ENCODE results near the gene SEPTIN10. TPM values are rescaled to one million over a fixed set of nuclear protein-coding genes. Genes with fewer than 3 reads are reported as not detected.

Gene SEPTIN10
- total RNA-seq, 1 experiment from 2014 or later, result 92.5 TPM

GRCh38 chr2:109533823-109534222 lies 79.9 kb downstream of the SEPTIN10 start:
- H2BK20ac ChIP-seq (ENCODE audit: low read depth, low read length, poor library complexity, severe bottlenecking), result no peak overlapping the region
- H2AFZ ChIP-seq (ENCODE audit: low read length), result no peak overlapping the region
- peaks cover 10% of the 10 kb centered on the region for H3K27me3 Mint-ChIP-seq (ENCODE audit: low read depth)
- H3K36me3 Mint-ChIP-seq (ENCODE audit: insufficient read depth in 1 of 3, low read depth in 3 of 3), result peaks cover 9 to 14% (median 12%) of the 10 kb centered on the region in 3 experiments
- no peaks in the 10 kb centered on the region for H3K23me2 ChIP-seq (ENCODE audit: insufficient read length, low read depth, low read length, poor library complexity, severe bottlenecking)
- H3K18ac ChIP-seq (ENCODE audit: insufficient read length, low read depth, low read length), result no peak overlapping the region
- no peak overlapping the region for H2AK5ac ChIP-seq (ENCODE audit: insufficient read length, low read length)
- no peak overlapping the region for H4K5ac ChIP-seq (ENCODE audit: insufficient read length, low read depth, low read length)
- H3K9me3 Mint-ChIP-seq, result peaks cover 17% of the 10 kb centered on the region in 2 experiments
- H2BK120ac ChIP-seq (ENCODE audit: low read depth, low read length, poor library complexity, severe bottlenecking), result no peak overlapping the region
- no peaks in the 10 kb centered on the region for H3K27me3 ChIP-seq (ENCODE audit: insufficient read depth, low read length)
- no peak for TF ChIP-seq CTCF (conservative IDR thresholded peaks at IDR 0.05)
- H3K14ac ChIP-seq (ENCODE audit: insufficient read depth, low read length), result no peak overlapping the region
- H3K9ac ChIP-seq (ENCODE audit: extremely low read depth, insufficient read length, low read length), result no peak overlapping the region
- H3K4me1 Mint-ChIP-seq, result peaks cover 2 to 7% of the 10 kb centered on the region in 2 experiments; a peak in 3 of 4 replicates
- no peak overlapping the region for H3K27ac ChIP-seq (ENCODE audit: insufficient read length, low read depth, low read length)
- no peak overlapping the region for H2BK5ac ChIP-seq (ENCODE audit: insufficient read length, low read length)
- no peak overlapping the region for H3K4me2 ChIP-seq (ENCODE audit: insufficient read depth, insufficient read length, low read length)
- H3K23ac ChIP-seq (ENCODE audit: insufficient read length, low read depth, low read length), result no peak overlapping the region
- no peak overlapping the region for H4K8ac ChIP-seq (replicated peaks; ENCODE audit: insufficient read length, low read depth, low read length)
- no peaks in the 10 kb centered on the region for H3K79me2 ChIP-seq (ENCODE audit: insufficient read depth, low read length)
- DNase-seq, result peak; percentile 22
- H2BK15ac ChIP-seq (ENCODE audit: low read depth, low read length), result no peak overlapping the region
- H3T11ph ChIP-seq (ENCODE audit: low read length), result no peak overlapping the region
- H3K4me1 ChIP-seq (ENCODE audit: insufficient read depth, low read length), result no peaks in the 10 kb centered on the region
- H3K4me3 Mint-ChIP-seq, result no peak overlapping the region
- no peak overlapping the region for H3K56ac ChIP-seq (ENCODE audit: insufficient read length, low read depth, low read length)
- no peaks in the 10 kb centered on the region for H4K20me1 ChIP-seq (ENCODE audit: control insufficient read depth, insufficient read depth, insufficient read length)
- no peaks in the 10 kb centered on the region for H3K79me1 ChIP-seq (ENCODE audit: insufficient read depth, low read depth, low read length, poor library complexity, severe bottlenecking)
- WGBS (ENCODE audit: extremely low coverage, insufficient read length, low lambda C conversion rate), result no CpG with 5 or more reads among the region's 7 CpGs
- H3K27ac Mint-ChIP-seq, result no peak overlapping the region
- H4K91ac ChIP-seq (ENCODE audit: insufficient read length, low read depth, low read length), result no peak overlapping the region
- H2BK12ac ChIP-seq (ENCODE audit: insufficient read length, low read depth, low read length), result no peak overlapping the region
- no peak overlapping the region for H3K4ac ChIP-seq (ENCODE audit: low read depth, low read length)
- H3K9me3 ChIP-seq (ENCODE audit: control insufficient read depth, low read depth, low read length), result no peaks in the 10 kb centered on the region
